Stimulated activated naive CD8-positive, alpha-beta T cell treated with anti-CD3 and anti-CD28 coated beads, Interleukin-15, Interleukin-2, amounts not matched to agents 100 ng/mL and 50 ng/mL, for 24 hours (primary cell): ENCODE data around the gene TAMALIN.
A peak's percentile ranks its signal among the peaks of the same experiment; 100 is the strongest.

Experiments used
- H3K27ac Mint-ChIP-seq: one replicate; pipeline ENCODE4 v1.8.0; 2021; ENCODE audit warnings: mild to moderate bottlenecking, mixed read lengths
- H3K27me3 Mint-ChIP-seq: one replicate; pipeline ENCODE4 v1.8.0; 2021; ENCODE audit warnings: mixed read lengths
- H3K36me3 Mint-ChIP-seq: one replicate; pipeline ENCODE4 v1.8.0; 2021; ENCODE audit warnings: low read depth, mixed read lengths
- H3K4me1 Mint-ChIP-seq: one replicate; pipeline ENCODE4 v1.8.0; 2021; ENCODE audit warnings: low read depth, mixed read lengths
- H3K4me3 Mint-ChIP-seq: one replicate; pipeline ENCODE4 v1.8.0; 2021; ENCODE audit warnings: mild to moderate bottlenecking, mixed read lengths
- H3K9me3 Mint-ChIP-seq: one replicate; pipeline ENCODE4 v1.8.0; 2021; ENCODE audit warnings: mixed read lengths

TAMALIN gene

GRCh38 chr12:52046859-52047258 is 40.1 kb downstream of the TAMALIN start:
- Mint-ChIP-seq H3K27me3 (no peaks in the 10 kb centered on the region), H3K9me3 (no peaks in the 10 kb centered on the region), H3K36me3 (peaks cover 32% of the 10 kb centered on the region), H3K4me3 (no peak overlapping the region), H3K4me1 (peaks cover 47% of the 10 kb centered on the region), H3K27ac (peak overlapping the region; percentile 40)

GRCh38 chr12:52049286-52049685 is 42.5 kb downstream of the TAMALIN start:
- H3K9me3 Mint-ChIP-seq = no peaks in the 10 kb centered on the region
- H3K4me1 Mint-ChIP-seq = peaks cover 39% of the 10 kb centered on the region
- peak overlapping the region; percentile 85 for H3K27ac Mint-ChIP-seq
- H3K4me3 Mint-ChIP-seq = peak overlapping the region; percentile 85
- H3K36me3 Mint-ChIP-seq = peaks cover 36% of the 10 kb centered on the region
- no peaks in the 10 kb centered on the region for H3K27me3 Mint-ChIP-seq

- peak overlapping the region; percentile 85 for H3K4me3 Mint-ChIP-seq
- peak overlapping the region; percentile 85 for H3K27ac Mint-ChIP-seq
- H3K4me1 Mint-ChIP-seq = peaks cover 36% of the 10 kb centered on the region
- H3K36me3 Mint-ChIP-seq = peaks cover 35% of the 10 kb centered on the region
- H3K27me3 Mint-ChIP-seq = no peaks in the 10 kb centered on the region
- H3K9me3 Mint-ChIP-seq = no peaks in the 10 kb centered on the region
These were observed 42.9 kb downstream of the TAMALIN start for GRCh38 chr12:52049688-52050087.

- Mint-ChIP-seq H3K9me3 (no peaks in the 10 kb centered on the region), H3K4me3 (peak overlapping the region; percentile 85), H3K36me3 (peaks cover 33% of the 10 kb centered on the region), H3K27ac (peak overlapping the region; percentile 85), H3K4me1 (peaks cover 35% of the 10 kb centered on the region), H3K27me3 (no peaks in the 10 kb centered on the region)
These were observed 43.5 kb downstream of the TAMALIN start for GRCh38 chr12:52050116-52050757.

GRCh38 chr12:52050758-52051541 is 44.2 kb downstream of the TAMALIN start, which contains the start of gene NR4A1:
TSS of gene NR4A1 (plus strand) at chr12:52051442. CDS start at chr12:52054329, 2,887 bp downstream.
- H3K27me3 Mint-ChIP-seq = no peaks in the 10 kb centered on the region
- H3K9me3 Mint-ChIP-seq = no peaks in the 10 kb centered on the region
- H3K27ac Mint-ChIP-seq = peak within 1 kb of the TSS; percentile 95
- peak within 1 kb of the TSS; percentile 99 for H3K4me3 Mint-ChIP-seq
- H3K4me1 Mint-ChIP-seq = peaks cover 28% of the 10 kb centered on the region
- H3K36me3 Mint-ChIP-seq = peaks cover 33% of the 10 kb centered on the region

- H3K4me1 Mint-ChIP-seq = peaks cover 19% of the 10 kb centered on the region
- H3K4me3 Mint-ChIP-seq = peak overlapping the region; percentile 99
- peaks cover 46% of the 10 kb centered on the region for H3K36me3 Mint-ChIP-seq
- H3K27me3 Mint-ChIP-seq = no peaks in the 10 kb centered on the region
- H3K27ac Mint-ChIP-seq = peak overlapping the region; percentile 95
- H3K9me3 Mint-ChIP-seq = no peaks in the 10 kb centered on the region
These were observed 45.9 kb downstream of the TAMALIN start for GRCh38 chr12:52052468-52053186.

GRCh38 chr12:52053536-52054209 is 46.9 kb downstream of the TAMALIN start:
- H3K4me3 Mint-ChIP-seq = peak overlapping the region; percentile 99
- peaks cover 54% of the 10 kb centered on the region for H3K36me3 Mint-ChIP-seq
- peaks cover 19% of the 10 kb centered on the region for H3K4me1 Mint-ChIP-seq
- H3K9me3 Mint-ChIP-seq = no peaks in the 10 kb centered on the region
- no peaks in the 10 kb centered on the region for H3K27me3 Mint-ChIP-seq
- peak overlapping the region; percentile 49 for H3K27ac Mint-ChIP-seq

GRCh38 chr12:52054231-52054832 is 47.6 kb downstream of the TAMALIN start:
- H3K9me3 Mint-ChIP-seq = no peaks in the 10 kb centered on the region
- no peaks in the 10 kb centered on the region for H3K27me3 Mint-ChIP-seq
- peaks cover 52% of the 10 kb centered on the region for H3K36me3 Mint-ChIP-seq
- peak overlapping the region; percentile 19 for H3K27ac Mint-ChIP-seq
- peaks cover 16% of the 10 kb centered on the region for H3K4me1 Mint-ChIP-seq
- peak overlapping the region; percentile 99 for H3K4me3 Mint-ChIP-seq

- peaks cover 8% of the 10 kb centered on the region for H3K4me1 Mint-ChIP-seq
- no peaks in the 10 kb centered on the region for H3K27me3 Mint-ChIP-seq
- no peak overlapping the region for H3K27ac Mint-ChIP-seq
- H3K9me3 Mint-ChIP-seq = no peaks in the 10 kb centered on the region
- no peak overlapping the region for H3K4me3 Mint-ChIP-seq
- H3K36me3 Mint-ChIP-seq = peaks cover 53% of the 10 kb centered on the region
These were observed 48.3 kb downstream of the TAMALIN start for GRCh38 chr12:52054833-52055730.

GRCh38 chr12:52055731-52056711 is 49.3 kb downstream of the TAMALIN start:
- Mint-ChIP-seq H3K9me3 (no peaks in the 10 kb centered on the region), H3K27me3 (no peaks in the 10 kb centered on the region), H3K4me3 (no peak overlapping the region), H3K36me3 (peaks cover 53% of the 10 kb centered on the region), H3K27ac (peak overlapping the region; percentile 21), H3K4me1 (peaks cover 2% of the 10 kb centered on the region)

GRCh38 chr12:52056801-52057637 is 50.3 kb downstream of the TAMALIN start:
- H3K36me3 Mint-ChIP-seq = peaks cover 45% of the 10 kb centered on the region
- H3K27ac Mint-ChIP-seq = peak overlapping the region; percentile 16
- H3K27me3 Mint-ChIP-seq = no peaks in the 10 kb centered on the region
- H3K4me1 Mint-ChIP-seq = peaks cover 2% of the 10 kb centered on the region
- H3K9me3 Mint-ChIP-seq = no peaks in the 10 kb centered on the region
- no peak overlapping the region for H3K4me3 Mint-ChIP-seq
